HCT116 (cell line): ENCODE data around the gene OR7C1. TPM values are rescaled to one million over a fixed set of nuclear protein-coding genes. Genes with fewer than 3 reads are reported as not detected.

Source experiments
- ATAC-seq: fragments of 200-7000 bp; cut with Tn5 transposase; 2 replicates; pipeline ENCODE4 v1.9.1; 2020; ENCODE audit warnings: mild to moderate bottlenecking, moderate library complexity
- BruUV-seq: library from RNA; stranded (reverse); fragments of 400-500 nt; replicated peaks from 2 replicates; lab custom pipeline; 2021; lab: Mats Ljungman, UMichigan
- CTCF ChIA-PET: fragments of 300-600 bp; sonication (Branson Sonifier 250); formaldehyde crosslinking; loops from one replicate; lab custom pipeline; 2021; ENCODE audit warnings: antibody characterized with exemption; lab: Charles Lee
- POLR2A ChIA-PET: fragments of 300-600, 350-600 bp; sonication (Branson Sonifier 250); formaldehyde crosslinking; loops from one replicate; lab custom pipeline; 2021; ENCODE audit warnings: antibody characterized with exemption; lab: Charles Lee
- RAD21 ChIA-PET, 2 experiments: fragments of 300-600 bp; sonication (Branson Sonifier 250); formaldehyde crosslinking; loops; one replicate each; lab custom pipeline; 2023; ENCODE audit warnings: low total read pairs in 2 of 2; ENCODE audit not compliant: uncharacterized antibody in 2 of 2, unreplicated experiment in 2 of 2, low non-redundant PET in 1 of 2; lab: Charles Lee
- DNase-seq: peaks from one replicate; pipeline ENCODE4 v3.0.0-alpha.2; 2010; ENCODE audit warnings: low read depth, low spot score
- H2AFZ ChIP-seq: fragments of 200-600 bp; shearing (Covaris generic), sonication (generic); 2 replicates; pipeline ENCODE4 v1.6.1; 2017; ENCODE audit warnings: low read depth, mixed run types, mixed read lengths, antibody characterized with exemption, low read length; ENCODE audit not compliant: poor library complexity, severe bottlenecking
- H3K27ac ChIP-seq: 2 replicates; pipeline ENCODE4 v1.5.1; 2012; ENCODE audit warnings: low read depth, low read length
- H3K27me3 ChIP-seq: fragments of 200-600 bp; sonication (generic); 2 replicates; pipeline ENCODE4 v1.6.1; 2016; ENCODE audit warnings: mixed run types, low read length, mixed read lengths; ENCODE audit not compliant: insufficient read depth
- H3K36me3 ChIP-seq, 2 experiments: fragments of 200-500 bp in 1 of 2; fragments of 200-600 bp in 1 of 2; sonication (Bioruptor generic) in 1 of 2; sonication (generic) in 1 of 2; 2 replicates each; pipeline versions ENCODE4 v1.5.1 to v1.6.1; 2014 to 2016; ENCODE audit warnings: low read length in 2 of 2, inconsistent platforms in 1 of 2, mixed read lengths in 1 of 2, mixed run types in 1 of 2; ENCODE audit not compliant: insufficient read depth in 2 of 2, control insufficient read depth in 1 of 2
- H3K4me1 ChIP-seq, 2 experiments: fragments of 200-600 bp in 1 of 2; sonication (generic) in 1 of 2; 2 replicates each; pipeline versions ENCODE4 v1.5.1 to v1.6.1; 2012 to 2017; ENCODE audit warnings: low read length in 2 of 2, inconsistent platforms in 1 of 2, mild to moderate bottlenecking in 1 of 2, mixed read lengths in 1 of 2, mixed run types in 1 of 2, moderate library complexity in 1 of 2; ENCODE audit not compliant: insufficient read depth in 2 of 2, control insufficient read depth in 1 of 2
- H3K4me2 ChIP-seq: fragments of 200-600 bp; sonication (generic); 2 replicates; pipeline ENCODE4 v1.6.1; 2017; ENCODE audit warnings: mixed run types, low read length, mixed read lengths
- H3K4me3 ChIP-seq, 2 experiments: fragments of 200-600 bp in 1 of 2; sonication (generic) in 1 of 2; replicated peaks in 1 of 2; 2 replicates each; pipeline ENCODE4 v1.5.1; 2011 to 2016; ENCODE audit warnings: low read length in 2 of 2, control low read depth in 1 of 2, low read depth in 1 of 2, mild to moderate bottlenecking in 1 of 2, mixed read lengths in 1 of 2, mixed run types in 1 of 2
- H3K79me2 ChIP-seq: fragments of 200-600 bp; sonication (generic); 2 replicates; pipeline ENCODE4 v1.6.1; 2017; ENCODE audit warnings: mild to moderate bottlenecking, mixed run types, low read length, moderate library complexity, mixed read lengths; ENCODE audit not compliant: insufficient read depth
- H3K9ac ChIP-seq: fragments of 200-600 bp; sonication (generic); 2 replicates; pipeline ENCODE4 v1.6.1; 2016; ENCODE audit warnings: low read length, mixed read lengths
- H3K9me2 ChIP-seq: fragments of 200-600 bp; sonication (generic), shearing (Covaris generic); 2 replicates; pipeline ENCODE4 v1.6.1; 2017; ENCODE audit warnings: mixed run types, mild to moderate bottlenecking, moderate library complexity; ENCODE audit not compliant: insufficient read depth
- H3K9me3 ChIP-seq, 2 experiments: fragments of 200-500 bp in 1 of 2; fragments of 200-600 bp in 1 of 2; sonication (Bioruptor generic) in 1 of 2; sonication (generic) in 1 of 2; 2 replicates each; pipeline ENCODE4 v1.6.1; 2014 to 2017; ENCODE audit warnings: low read length in 2 of 2, mixed read lengths in 2 of 2, inconsistent platforms in 1 of 2, low read depth in 1 of 2, mild to moderate bottlenecking in 1 of 2, mixed run types in 1 of 2, moderate library complexity in 1 of 2; ENCODE audit not compliant: control insufficient read depth in 1 of 2, insufficient read depth in 1 of 2
- H4K20me1 ChIP-seq: fragments of 200-600 bp; sonication (generic), shearing (Covaris generic); 2 replicates; pipeline ENCODE4 v1.6.1; 2017; ENCODE audit warnings: mixed run types, mild to moderate bottlenecking, moderate library complexity; ENCODE audit not compliant: insufficient read depth
- ELF1 ChIP-seq: IDR thresholded peaks from 2 replicates; pipeline ENCODE4 v1.6.1; 2012; ENCODE audit warnings: low read depth, borderline replicate concordance
- EZH2 ChIP-seq: fragments of 200-600 bp; sonication (generic); IDR thresholded peaks from 2 replicates; pipeline ENCODE4 v1.6.1; 2017; ENCODE audit warnings: antibody characterized with exemption, mixed run types
- EZH2phosphoT487 ChIP-seq: fragments of 200-600 bp; IDR thresholded peaks from 2 replicates; pipeline ENCODE4 v1.6.1; 2018; ENCODE audit warnings: antibody characterized with exemption, borderline replicate concordance
- POLR2A ChIP-seq: IDR thresholded peaks from 2 replicates; pipeline ENCODE4 v1.7.0; 2011; ENCODE audit warnings: borderline replicate concordance; ENCODE audit not compliant: insufficient read depth, insufficient read length; ENCODE audit errors: extremely low read depth
- POLR2AphosphoS5 ChIP-seq: IDR thresholded peaks from 2 replicates; pipeline ENCODE4 v1.6.1; 2011; ENCODE audit warnings: mild to moderate bottlenecking, low read depth, low read length, moderate library complexity
- REST ChIP-seq: IDR thresholded peaks from 2 replicates; pipeline ENCODE4 v1.6.1; 2012; ENCODE audit warnings: low read depth
- SRF ChIP-seq: IDR thresholded peaks from 2 replicates; pipeline ENCODE4 v1.6.1; 2012; ENCODE audit warnings: low read depth
- TCF7L2 ChIP-seq: IDR thresholded peaks from 2 replicates; pipeline ENCODE4 v1.7.0; 2011; ENCODE audit warnings: borderline replicate concordance, inconsistent platforms; ENCODE audit not compliant: insufficient read depth, insufficient read length; ENCODE audit errors: extremely low read depth
- ZFX ChIP-seq: fragments of 450-650 bp; IDR thresholded peaks from 2 replicates; pipeline ENCODE4 v1.6.1; 2017
- ZNF274 ChIP-seq: fragments of 200-500 bp; sonication (Bioruptor generic); IDR thresholded peaks from 2 replicates; pipeline ENCODE4 v1.6.1; 2014; ENCODE audit warnings: mild to moderate bottlenecking, low read depth, low read length, inconsistent platforms
- intact Hi-C: fragments of 100-400 bp; cut with micrococcal nuclease; formaldehyde crosslinking; loops from 2 replicates; pipeline ENCODE4 v1.10.0; 2022
- total RNA-seq: library from RNA; stranded (reverse); gene quantifications from one replicate; pipeline ENCODE4 v1.2.1, GENCODE V29; 2021; ENCODE audit not compliant: unreplicated experiment

OR7C1 gene
- total RNA-seq, 1 experiment from 2014 or later = not detected

GRCh38 chr19:14830702-14831101, 4.3 kb downstream of the OR7C1 start:
- ATAC-seq = no peak
- Histone ChIP-seq H3K4me3 (no peak overlapping the region), H3K9ac (no peak overlapping the region), H3K36me3 (no peaks in the 10 kb centered on the region), H2AFZ (no peak overlapping the region), H4K20me1 (no peaks in the 10 kb centered on the region), H3K79me2 (no peaks in the 10 kb centered on the region), H3K9me2 (no peaks in the 10 kb centered on the region), H3K27me3 (peaks cover 27% of the 10 kb centered on the region), H3K4me2 (no peak overlapping the region), H3K4me1 (0 out of 4 replicates have a peak, but pooled peaks cover 0 to 2% of the 10 kb centered on the region in 2 experiments), H3K9me3 (no peaks in the 10 kb centered on the region), H3K27ac (no peak overlapping the region)
- no TSS peak for BruUV-seq
- TF ChIP-seq TCF7L2 = no peak
- no peak for TF ChIP-seq EZH2phosphoT487
- no peak for TF ChIP-seq POLR2A
- no peak for TF ChIP-seq ZFX
- TF ChIP-seq ZNF274 = no peak
- TF ChIP-seq ELF1 = no peak
- no peak for TF ChIP-seq SRF
- no peak for TF ChIP-seq EZH2
- no peak for TF ChIP-seq REST
- TF ChIP-seq POLR2AphosphoS5 = no peak
- ChIA-PET CTCF (interaction anchor here (1.6 kb wide), 1 partner anchor 9 kb away, joined by 3 read pairs; no protein-coding TSS in a partner anchor), POLR2A (no interaction called here), RAD21 (no interaction called here)
- DNase-seq = no peak
- intact Hi-C loops = no loop called here
